ENCODE measurements around the gene MYRFL.

Gene MYRFL

GRCh38 chr12:69910694-69911093 is 85.7 kb downstream of the MYRFL start:
- Histone ChIP-seq H3K4me1 (ENCODE audit: control insufficient read depth, insufficient read depth, low read depth, low read length) (no peaks in the 10 kb centered on the region), H4K8ac (ENCODE audit: low read length) (no peak overlapping the region), H3K14ac (ENCODE audit: low read length in 2 of 2) (no peak overlapping the region), H2AFZ (ENCODE audit: low read depth, low read length) (no peak overlapping the region), H3K9me3 (ENCODE audit: control insufficient read depth, low read length) (no peaks in the 10 kb centered on the region), H3K4me3 (ENCODE audit: insufficient read depth in 1 of 2, low read depth in 1 of 2, low read length in 2 of 2) (no peak overlapping the region), H2BK12ac (ENCODE audit: low read length in 2 of 2) (no peak overlapping the region), H3K9ac (ENCODE audit: low read length) (no peak overlapping the region), H4K91ac (ENCODE audit: low read length) (no peak overlapping the region), H3K4ac (ENCODE audit: low read depth in 1 of 2, low read length in 2 of 2) (no peak overlapping the region), H3K79me1 (replicated peaks; ENCODE audit: low read length, poor library complexity, severe bottlenecking) (no peaks in the 10 kb centered on the region), H3K27ac (ENCODE audit: low read length, poor library complexity, severe bottlenecking) (no peak overlapping the region), H3K36me3 (ENCODE audit: control insufficient read depth in 1 of 2, insufficient read depth in 2 of 2, low read depth in 1 of 2, low read length in 2 of 2) (no peaks in the 10 kb centered on the region), H3K18ac (ENCODE audit: low read depth in 1 of 2, low read length in 2 of 2) (no peak overlapping the region), H3K27me3 (ENCODE audit: control insufficient read depth in 1 of 2, insufficient read depth in 1 of 2, low read length in 2 of 2) (no peaks in the 10 kb centered on the region), H2BK5ac (ENCODE audit: low read depth, low read length, poor library complexity, severe bottlenecking) (no peak overlapping the region), H3K23ac (ENCODE audit: low read length in 2 of 2) (no peak overlapping the region), H2BK15ac (ENCODE audit: low read depth, poor library complexity, severe bottlenecking) (no peak overlapping the region), H2AK5ac (ENCODE audit: low read length, severe bottlenecking) (peak overlapping the region; percentile 50), H3K4me2 (ENCODE audit: low read length, poor library complexity, severe bottlenecking) (no peak overlapping the region), H2BK120ac (ENCODE audit: low read depth, low read length) (no peak overlapping the region)
- WGBS = 62% methylated on average over 2 of the region's 2 CpGs
- DNase-seq = no peak

GRCh38 chr12:69913526-69913925 is 88.5 kb downstream of the MYRFL start:
- Histone ChIP-seq H3K9me3 (ENCODE audit: control insufficient read depth, low read length) (peaks cover 4% of the 10 kb centered on the region), H3K14ac (ENCODE audit: low read length in 2 of 2) (no peak overlapping the region), H3K36me3 (ENCODE audit: control insufficient read depth in 1 of 2, insufficient read depth in 2 of 2, low read depth in 1 of 2, low read length in 2 of 2) (no peaks in the 10 kb centered on the region), H3K23ac (ENCODE audit: low read length in 2 of 2) (no peak overlapping the region), H2BK120ac (ENCODE audit: low read depth, low read length) (no peak overlapping the region), H3K4ac (ENCODE audit: low read depth in 1 of 2, low read length in 2 of 2) (no peak overlapping the region), H2AFZ (ENCODE audit: low read depth, low read length) (no peak overlapping the region), H3K18ac (ENCODE audit: low read depth in 1 of 2, low read length in 2 of 2) (no peak overlapping the region), H3K27me3 (ENCODE audit: control insufficient read depth in 1 of 2, insufficient read depth in 1 of 2, low read length in 2 of 2) (no peaks in the 10 kb centered on the region), H4K91ac (ENCODE audit: low read length) (no peak overlapping the region), H3K27ac (ENCODE audit: low read length, poor library complexity, severe bottlenecking) (no peak overlapping the region), H3K79me1 (replicated peaks; ENCODE audit: low read length, poor library complexity, severe bottlenecking) (no peaks in the 10 kb centered on the region), H2BK15ac (ENCODE audit: low read depth, poor library complexity, severe bottlenecking) (no peak overlapping the region), H4K8ac (ENCODE audit: low read length) (no peak overlapping the region), H3K9ac (ENCODE audit: low read length) (no peak overlapping the region), H2BK5ac (ENCODE audit: low read depth, low read length, poor library complexity, severe bottlenecking) (no peak overlapping the region), H3K4me1 (ENCODE audit: control insufficient read depth, insufficient read depth, low read depth, low read length) (no peaks in the 10 kb centered on the region), H2BK12ac (ENCODE audit: low read length in 2 of 2) (no peak overlapping the region), H3K4me2 (ENCODE audit: low read length, poor library complexity, severe bottlenecking) (no peak overlapping the region), H3K4me3 (ENCODE audit: insufficient read depth in 1 of 2, low read depth in 1 of 2, low read length in 2 of 2) (no peak overlapping the region), H2AK5ac (ENCODE audit: low read length, severe bottlenecking) (no peak overlapping the region)
- DNase-seq = no peak
- WGBS = 92% methylated on average over 3 of the region's 3 CpGs

- no peak overlapping the region for H3K4me3 ChIP-seq (ENCODE audit: insufficient read depth in 1 of 2, low read depth in 1 of 2, low read length in 2 of 2)
- no peak overlapping the region for H2AK5ac ChIP-seq (ENCODE audit: low read length, severe bottlenecking)
- H3K9me3 ChIP-seq (ENCODE audit: control insufficient read depth, low read length) = peaks cover 4% of the 10 kb centered on the region
- H4K91ac ChIP-seq (ENCODE audit: low read length) = no peak overlapping the region
- H3K4ac ChIP-seq (ENCODE audit: low read depth in 1 of 2, low read length in 2 of 2) = no peak overlapping the region
- no peak overlapping the region for H2BK15ac ChIP-seq (ENCODE audit: low read depth, poor library complexity, severe bottlenecking)
- no peak overlapping the region for H3K23ac ChIP-seq (ENCODE audit: low read length in 2 of 2)
- no peak overlapping the region for H2BK12ac ChIP-seq (ENCODE audit: low read length in 2 of 2)
- no peak overlapping the region for H3K4me2 ChIP-seq (ENCODE audit: low read length, poor library complexity, severe bottlenecking)
- DNase-seq = no peak
- no peaks in the 10 kb centered on the region for H3K4me1 ChIP-seq (ENCODE audit: control insufficient read depth, insufficient read depth, low read depth, low read length)
- H3K27me3 ChIP-seq (ENCODE audit: control insufficient read depth in 1 of 2, insufficient read depth in 1 of 2, low read length in 2 of 2) = no peaks in the 10 kb centered on the region
- H3K27ac ChIP-seq (ENCODE audit: low read length, poor library complexity, severe bottlenecking) = no peak overlapping the region
- H3K36me3 ChIP-seq (ENCODE audit: control insufficient read depth in 1 of 2, insufficient read depth in 2 of 2, low read depth in 1 of 2, low read length in 2 of 2) = no peaks in the 10 kb centered on the region
- no peak overlapping the region for H4K8ac ChIP-seq (ENCODE audit: low read length)
- H2BK5ac ChIP-seq (ENCODE audit: low read depth, low read length, poor library complexity, severe bottlenecking) = no peak overlapping the region
- no peak overlapping the region for H3K14ac ChIP-seq (ENCODE audit: low read length in 2 of 2)
- no peak overlapping the region for H2AFZ ChIP-seq (ENCODE audit: low read depth, low read length)
- H3K9ac ChIP-seq (ENCODE audit: low read length) = no peak overlapping the region
- no peak overlapping the region for H2BK120ac ChIP-seq (ENCODE audit: low read depth, low read length)
- WGBS = 96% methylated on average over 2 of the region's 2 CpGs
- no peaks in the 10 kb centered on the region for H3K79me1 ChIP-seq (replicated peaks; ENCODE audit: low read length, poor library complexity, severe bottlenecking)
- H3K18ac ChIP-seq (ENCODE audit: low read depth in 1 of 2, low read length in 2 of 2) = no peak overlapping the region
Observed at GRCh38 chr12:69915964-69916363, 90.9 kb downstream of the MYRFL start.

- H3K9ac ChIP-seq (ENCODE audit: low read length) = peak overlapping the region; percentile 79
- no peak overlapping the region for H3K14ac ChIP-seq (ENCODE audit: low read length in 2 of 2)
- no peaks in the 10 kb centered on the region for H3K79me1 ChIP-seq (replicated peaks; ENCODE audit: low read length, poor library complexity, severe bottlenecking)
- no peak overlapping the region for H2BK120ac ChIP-seq (ENCODE audit: low read depth, low read length)
- H3K4ac ChIP-seq (ENCODE audit: low read depth in 1 of 2, low read length in 2 of 2) = no peak overlapping the region
- H3K9me3 ChIP-seq (ENCODE audit: control insufficient read depth, low read length) = peaks cover 4% of the 10 kb centered on the region
- H2AFZ ChIP-seq (ENCODE audit: low read depth, low read length) = peak overlapping the region; percentile 51
- no peak overlapping the region for H4K91ac ChIP-seq (ENCODE audit: low read length)
- no peak overlapping the region for H3K18ac ChIP-seq (ENCODE audit: low read depth in 1 of 2, low read length in 2 of 2)
- no peak overlapping the region for H4K8ac ChIP-seq (ENCODE audit: low read length)
- H3K27ac ChIP-seq (ENCODE audit: low read length, poor library complexity, severe bottlenecking) = no peak overlapping the region
- DNase-seq = peak; percentile 33
- no peak overlapping the region for H3K23ac ChIP-seq (ENCODE audit: low read length in 2 of 2)
- H3K4me2 ChIP-seq (ENCODE audit: low read length, poor library complexity, severe bottlenecking) = no peak overlapping the region
- H2BK12ac ChIP-seq (ENCODE audit: low read length in 2 of 2) = peak overlapping the region in 1 of 2 experiments; percentile 31
- H3K36me3 ChIP-seq (ENCODE audit: control insufficient read depth in 1 of 2, insufficient read depth in 2 of 2, low read depth in 1 of 2, low read length in 2 of 2) = no peaks in the 10 kb centered on the region
- no peaks in the 10 kb centered on the region for H3K27me3 ChIP-seq (ENCODE audit: control insufficient read depth in 1 of 2, insufficient read depth in 1 of 2, low read length in 2 of 2)
- H2BK5ac ChIP-seq (ENCODE audit: low read depth, low read length, poor library complexity, severe bottlenecking) = no peak overlapping the region
- H3K4me3 ChIP-seq (ENCODE audit: insufficient read depth in 1 of 2, low read depth in 1 of 2, low read length in 2 of 2) = no peak overlapping the region
- H2AK5ac ChIP-seq (ENCODE audit: low read length, severe bottlenecking) = no peak overlapping the region
- H3K4me1 ChIP-seq (ENCODE audit: control insufficient read depth, insufficient read depth, low read depth, low read length) = no peaks in the 10 kb centered on the region
- 24% methylated on average over 3 of the region's 5 CpGs for WGBS
- H2BK15ac ChIP-seq (ENCODE audit: low read depth, poor library complexity, severe bottlenecking) = no peak overlapping the region
Observed at GRCh38 chr12:69916544-69917235, 91.7 kb downstream of the MYRFL start.
